ENCODE measurements around the gene EFNB2. TPM values are rescaled to one million over a fixed set of nuclear protein-coding genes. Genes with fewer than 3 reads are reported as not detected.

EFNB2 gene
- total and polyA plus RNA-seq, 2 of the 8 experiments (the other 6 are each of a cell fraction or from before 2014, with no cell fraction given): 8.2 to 12.0 TPM

GRCh38 chr13:106541826-106542225, 6.4 kb upstream of the EFNB2 start:
- Histone ChIP-seq H2AFZ (ENCODE audit: low read length) (no peak overlapping the region), H4K91ac (replicated peaks; ENCODE audit: insufficient read length, low read length) (no peak overlapping the region), H3K4me2 (ENCODE audit: insufficient read depth in 1 of 2, low read depth in 2 of 2, low read length in 2 of 2) (no peak overlapping the region), H3K79me1 (ENCODE audit: low read depth, low read length) (peaks cover 2% of the 10 kb centered on the region; the same call in 1 of the 2 replicates), H3K23me2 (ENCODE audit: low read depth, low read length) (peaks cover 2% of the 10 kb centered on the region; the same call in 1 of the 2 replicates), H3K36me3 (ENCODE audit: control insufficient read depth in 2 of 4, insufficient read depth in 4 of 4, low read length in 3 of 4) (peaks cover 6 to 43% (median 15%) of the 10 kb centered on the region in 4 experiments; a peak in 6 of 8 replicates), H3K14ac (ENCODE audit: insufficient read length) (no peak overlapping the region), H4K5ac (ENCODE audit: insufficient read length, low read depth, low read length) (no peak overlapping the region), H3K23ac (ENCODE audit: insufficient read length) (no peak overlapping the region), H3K56ac (replicated peaks; ENCODE audit: insufficient read length, low read depth, low read length) (no peak overlapping the region), H3K27me3 (replicated peaks in 1 of 4; ENCODE audit: control insufficient read depth in 3 of 4, extremely low read depth in 1 of 4, insufficient read depth in 3 of 4, low read length in 3 of 4) (no peaks in the 10 kb centered on the region), H3K79me2 (ENCODE audit: control insufficient read depth in 1 of 2, insufficient read depth in 2 of 2, low read length in 2 of 2) (peaks cover 0 to 28% of the 10 kb centered on the region in 2 experiments; a peak in 2 of 4 replicates), H3K9me3 (ENCODE audit: insufficient read depth in 2 of 2, low read depth in 1 of 2, low read length in 1 of 2) (no peaks in the 10 kb centered on the region), H2BK20ac (ENCODE audit: low read length) (no peak overlapping the region), H3K27ac (ENCODE audit: low read depth, low read length) (no peak overlapping the region), H3K9ac (replicated peaks in 1 of 4; ENCODE audit: extremely low read depth in 1 of 4, low read depth in 3 of 4, low read length in 3 of 4) (no peak overlapping the region), H2BK12ac (ENCODE audit: low read depth, low read length) (no peak overlapping the region), H3K18ac (ENCODE audit: extremely low read depth, low read length) (no peak overlapping the region), H3K4me3 (ENCODE audit: extremely low read depth in 1 of 4, insufficient read depth in 2 of 4, low read depth in 3 of 4, low read length in 4 of 4) (no peak overlapping the region), H4K20me1 (replicated peaks in 1 of 2; ENCODE audit: control insufficient read depth in 1 of 2, insufficient read depth in 2 of 2, low read length in 2 of 2) (peaks cover 8 to 9% of the 10 kb centered on the region in 2 experiments), H2BK120ac (replicated peaks; ENCODE audit: low read depth, low read length) (no peak overlapping the region), H2BK15ac (ENCODE audit: low read length) (no peak overlapping the region), H2BK5ac (ENCODE audit: low read depth, low read length) (no peak overlapping the region), H2AK5ac (ENCODE audit: low read depth, low read length) (no peak overlapping the region), H4K8ac (ENCODE audit: extremely low read depth, insufficient read depth, low read length) (no peak overlapping the region), H3K4ac (replicated peaks; ENCODE audit: insufficient read length, low read depth, low read length) (no peak overlapping the region), H3K4me1 (replicated peaks in 1 of 4; ENCODE audit: control insufficient read depth in 3 of 4, insufficient read depth in 4 of 4, low read length in 3 of 4) (no peaks in the 10 kb centered on the region)
- DNase-seq (ENCODE audit: low read depth in 1 of 2, low spot score in 2 of 2): no peak
- POLR2A ChIA-PET (ENCODE audit: partially characterized antibody): interaction anchor here (1.1 kb wide), 1 partner anchor 39 kb away, joined by 3 read pairs; no protein-coding TSS in a partner anchor
- no peak for FAIRE-seq
- CTCF ChIA-PET (ENCODE audit: partially characterized antibody): no interaction called here
- 86% methylated on average over 1 of the region's 1 CpG; no CpG with 5 or more reads in 1 of the 2 experiments for WGBS, 2 experiments (ENCODE audit: extremely low coverage in 1 of 2, insufficient coverage in 1 of 2, insufficient read length in 1 of 2, insufficient replicate concordance in 2 of 2, low coverage in 1 of 2, low lambda C conversion rate in 2 of 2, missing lambda C conversion rate in 1 of 2)
- TF ChIP-seq CREB1 (IDR thresholded peaks at IDR 0.05) (no peak), ATF3 (IDR thresholded peaks at IDR 0.05; ENCODE audit: insufficient read depth, low read depth, low read length) (no peak), NANOG (IDR thresholded peaks at IDR 0.05; ENCODE audit: insufficient read depth, low read depth, low read length, poor library complexity, severe bottlenecking) (no peak), CHD1 (IDR thresholded peaks at IDR 0.05; ENCODE audit: low read depth, low read length) (no peak), ATF2 (IDR thresholded peaks at IDR 0.05; ENCODE audit: low read length) (no peak), RBBP5 (IDR thresholded peaks at IDR 0.05; ENCODE audit: borderline replicate concordance, low read depth, low read length) (no peak), KDM4A (IDR thresholded peaks at IDR 0.05; ENCODE audit: low read depth, low read length, severe bottlenecking) (no peak), SIX5 (IDR thresholded peaks at IDR 0.05; ENCODE audit: low read depth, low read length) (no peak), NRF1 (IDR thresholded peaks at IDR 0.05; ENCODE audit: low read depth, low read length) (no peak), GTF2F1 (IDR thresholded peaks at IDR 0.05; ENCODE audit: borderline replicate concordance, low read depth, low read length) (no peak), CHD2 (IDR thresholded peaks at IDR 0.05; ENCODE audit: low read length) (no peak), CBX8 (IDR thresholded peaks at IDR 0.05; ENCODE audit: borderline replicate concordance, low read depth, low read length) (no peak)

All from H1 (cell line).